Measurements from ENCODE around the gene VMP1. TPM values are rescaled to one million over a fixed set of nuclear protein-coding genes. Genes with fewer than 3 reads are reported as not detected.

VMP1 gene
- total and polyA plus RNA-seq, 2 of the 13 experiments (the other 11 are each of a cell fraction or from before 2014, with no cell fraction given) = 186 to 271 TPM

DNA sequence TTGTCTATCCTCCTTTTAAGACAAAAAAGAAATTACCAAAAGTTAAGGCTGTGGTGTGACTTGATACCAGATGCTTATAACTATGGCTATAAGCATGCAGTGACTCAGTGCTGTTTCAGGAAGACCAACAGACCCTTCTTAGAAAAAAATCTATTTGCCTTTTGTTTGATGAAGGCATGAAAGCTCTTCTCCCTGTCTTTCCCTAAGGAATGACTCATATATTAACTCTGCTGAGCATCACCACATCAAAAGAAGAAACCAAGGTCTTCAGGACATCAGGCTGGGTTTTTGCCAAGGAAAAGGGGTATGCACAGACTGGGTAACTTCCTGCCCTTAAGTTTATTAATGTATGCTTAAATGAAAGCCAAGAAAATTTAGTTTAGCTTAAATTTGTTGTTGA is 47.1 kb downstream of the VMP1 start (continued):
- TF ChIP-seq, protein P1, sequence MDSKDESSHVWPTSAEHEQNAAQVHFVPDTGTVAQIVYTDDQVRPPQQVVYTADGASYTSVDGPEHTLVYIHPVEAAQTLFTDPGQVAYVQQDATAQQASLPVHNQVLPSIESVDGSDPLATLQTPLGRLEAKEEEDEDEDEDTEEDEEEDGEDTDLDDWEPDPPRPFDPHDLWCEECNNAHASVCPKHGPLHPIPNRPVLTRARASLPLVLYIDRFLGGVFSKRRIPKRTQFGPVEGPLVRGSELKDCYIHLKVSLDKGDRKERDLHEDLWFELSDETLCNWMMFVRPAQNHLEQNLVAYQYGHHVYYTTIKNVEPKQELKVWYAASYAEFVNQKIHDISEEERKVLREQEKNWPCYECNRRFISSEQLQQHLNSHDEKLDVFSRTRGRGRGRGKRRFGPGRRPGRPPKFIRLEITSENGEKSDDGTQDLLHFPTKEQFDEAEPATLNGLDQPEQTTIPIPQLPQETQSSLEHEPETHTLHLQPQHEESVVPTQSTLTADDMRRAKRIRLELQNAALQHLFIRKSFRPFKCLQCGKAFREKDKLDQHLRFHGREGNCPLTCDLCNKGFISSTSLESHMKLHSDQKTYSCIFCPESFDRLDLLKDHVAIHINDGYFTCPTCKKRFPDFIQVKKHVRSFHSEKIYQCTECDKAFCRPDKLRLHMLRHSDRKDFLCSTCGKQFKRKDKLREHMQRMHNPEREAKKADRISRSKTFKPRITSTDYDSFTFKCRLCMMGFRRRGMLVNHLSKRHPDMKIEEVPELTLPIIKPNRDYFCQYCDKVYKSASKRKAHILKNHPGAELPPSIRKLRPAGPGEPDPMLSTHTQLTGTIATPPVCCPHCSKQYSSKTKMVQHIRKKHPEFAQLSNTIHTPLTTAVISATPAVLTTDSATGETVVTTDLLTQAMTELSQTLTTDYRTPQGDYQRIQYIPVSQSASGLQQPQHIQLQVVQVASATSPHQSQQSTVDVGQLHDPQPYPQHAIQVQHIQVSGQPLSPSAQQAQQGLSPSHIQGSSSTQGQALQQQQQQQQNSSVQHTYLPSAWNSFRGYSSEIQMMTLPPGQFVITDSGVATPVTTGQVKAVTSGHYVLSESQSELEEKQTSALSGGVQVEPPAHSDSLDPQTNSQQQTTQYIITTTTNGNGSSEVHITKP (CRISPR knock-in tag; IDR thresholded peaks at IDR 0.05; ENCODE audit: low read depth) = 0 out of 2 replicates have a peak, but pooled peaks have one; percentile 24
- TF ChIP-seq ZNF367 (CRISPR knock-in tag; IDR thresholded peaks at IDR 0.05; ENCODE audit: borderline replicate concordance) (no peak), ZBTB38 (CRISPR knock-in tag; IDR thresholded peaks at IDR 0.05) (no peak), ZFP91 (CRISPR knock-in tag; IDR thresholded peaks at IDR 0.05; ENCODE audit: borderline replicate concordance) (no peak), EP300 (IDR thresholded peaks at IDR 0.05; ENCODE audit: low read depth in 2 of 2, low read length in 2 of 2) (peak; percentile 42 to 97; a peak in 2 of 4 replicates), EP300 (CRISPR knock-in tag; IDR thresholded peaks at IDR 0.05; ENCODE audit: borderline replicate concordance) (peak; percentile 94), ZNF614 (CRISPR knock-in tag; IDR thresholded peaks at IDR 0.05; ENCODE audit: borderline replicate concordance) (0 out of 2 replicates have a peak, but pooled peaks have one; percentile 19), PATZ1 (CRISPR knock-in tag; IDR thresholded peaks at IDR 0.05) (0 out of 2 replicates have a peak, but pooled peaks have one; percentile 22), SUZ12 (IDR thresholded peaks at IDR 0.05; ENCODE audit: low read depth, low read length) (no peak), ZNF124 (CRISPR knock-in tag; IDR thresholded peaks at IDR 0.05) (no peak), SP5 (CRISPR knock-in tag; IDR thresholded peaks at IDR 0.05; ENCODE audit: borderline replicate concordance, low read depth) (peak; percentile 64), ZNF546 (CRISPR knock-in tag; conservative IDR thresholded peaks at IDR 0.05) (no peak), ZFP82 (CRISPR knock-in tag; IDR thresholded peaks at IDR 0.05; ENCODE audit: borderline replicate concordance) (no peak), SMAD3 (CRISPR knock-in tag; IDR thresholded peaks at IDR 0.05) (no peak), ZFX (CRISPR knock-in tag; IDR thresholded peaks at IDR 0.05; ENCODE audit: low read depth) (no peak), POLR2G (IDR thresholded peaks at IDR 0.05; ENCODE audit: low read depth, low read length) (peak; percentile 45; the same call in 1 of the 2 replicates), NFIC (IDR thresholded peaks at IDR 0.05; ENCODE audit: low read length) (peak; percentile 94), ZSCAN9 (CRISPR knock-in tag; IDR thresholded peaks at IDR 0.05; ENCODE audit: borderline replicate concordance) (peak; percentile 35; the same call in 1 of the 2 replicates), MTF1 (CRISPR knock-in tag; IDR thresholded peaks at IDR 0.05) (no peak), SOX5 (CRISPR knock-in tag; IDR thresholded peaks at IDR 0.05; ENCODE audit: borderline replicate concordance) (peak; percentile 85; the same call in 1 of the 2 replicates), HNF4G (IDR thresholded peaks at IDR 0.05; ENCODE audit: borderline replicate concordance, low read depth, low read length) (no peak), HNF4G (CRISPR knock-in tag; IDR thresholded peaks at IDR 0.05; ENCODE audit: borderline replicate concordance, low read depth) (no peak), ZBTB7B (CRISPR knock-in tag; IDR thresholded peaks at IDR 0.05) (no peak), ZNF652 (CRISPR knock-in tag; IDR thresholded peaks at IDR 0.05; ENCODE audit: borderline replicate concordance, low read depth) (peak; percentile 76)
